MM.1S (cell line): Measurements from ENCODE around the gene CA9.

Experiments used
- DNase-seq: peaks from one replicate; pipeline ENCODE4 v3.0.0-alpha.2; 2015
- H2AFZ ChIP-seq: fragments of 300-600 bp; sonication (generic); 2 replicates; pipeline ENCODE4 v1.6.0; 2016; ENCODE audit warnings: antibody characterized with exemption, low read length
- H3F3A ChIP-seq: fragments of 300-600 bp; sonication (generic); 2 replicates; pipeline ENCODE4 v1.6.1; 2016; ENCODE audit warnings: mild to moderate bottlenecking, antibody characterized with exemption, low read length, moderate library complexity, mixed read lengths; ENCODE audit not compliant: insufficient read depth
- H3K27ac ChIP-seq: fragments of 300-600 bp; sonication (generic); 2 replicates; pipeline ENCODE4 v1.5.1; 2016; ENCODE audit warnings: mild to moderate bottlenecking, low read length
- H3K27me3 ChIP-seq: fragments of 300-600 bp; sonication (generic); replicated peaks from 2 replicates; pipeline ENCODE4 v1.6.0; 2016; ENCODE audit warnings: low read length; ENCODE audit not compliant: insufficient read depth
- H3K36me3 ChIP-seq: fragments of 300-600 bp; sonication (generic); replicated peaks from 2 replicates; pipeline ENCODE4 v1.6.1; 2016; ENCODE audit warnings: mild to moderate bottlenecking, low read length, mixed read lengths; ENCODE audit not compliant: insufficient read depth
- H3K4me1 ChIP-seq: fragments of 300-600 bp; sonication (generic); 2 replicates; pipeline ENCODE4 v1.6.1; 2016; ENCODE audit warnings: low read length, mixed read lengths
- H3K4me2 ChIP-seq: fragments of 300-600 bp; sonication (generic); 2 replicates; pipeline ENCODE4 v1.6.0; 2016; ENCODE audit warnings: low read depth, low read length
- H3K4me3 ChIP-seq: fragments of 300-600 bp; sonication (generic); 2 replicates; pipeline ENCODE4 v1.5.1; 2016; ENCODE audit warnings: low read length, mixed read lengths
- H3K79me2 ChIP-seq: fragments of 300-600 bp; sonication (generic); 2 replicates; pipeline ENCODE4 v1.6.1; 2016; ENCODE audit warnings: mixed run types, low read length, mixed read lengths
- H3K9ac ChIP-seq: fragments of 300-600 bp; sonication (generic); 2 replicates; pipeline ENCODE4 v1.6.1; 2016; ENCODE audit warnings: low read length, mixed read lengths
- H3K9me2 ChIP-seq: fragments of 300-600 bp; sonication (generic); replicated peaks from 2 replicates; pipeline ENCODE4 v1.6.1; 2016; ENCODE audit warnings: mild to moderate bottlenecking, low read length, mixed read lengths; ENCODE audit not compliant: insufficient read depth
- H3K9me3 ChIP-seq: fragments of 300-600 bp; sonication (generic); replicated peaks from 2 replicates; pipeline ENCODE4 v1.6.1; 2016; ENCODE audit warnings: mild to moderate bottlenecking, low read length, mixed read lengths; ENCODE audit not compliant: insufficient read depth
- H4K20me1 ChIP-seq: fragments of 300-600 bp; sonication (generic); 2 replicates; pipeline ENCODE4 v1.6.1; 2016; ENCODE audit warnings: mild to moderate bottlenecking, low read length, moderate library complexity, mixed read lengths; ENCODE audit not compliant: insufficient read depth
- EZH2 ChIP-seq: fragments of 300-600 bp; sonication (generic); optimal IDR thresholded peaks from 2 replicates; pipeline ENCODE3; 2017; ENCODE audit warnings: low read depth, mild to moderate bottlenecking, antibody characterized with exemption, low read length, mixed read lengths
- EZH2phosphoT487 ChIP-seq: fragments of 300-600 bp; sonication (generic); IDR thresholded peaks from 2 replicates; pipeline ENCODE4 v1.6.1; 2018; ENCODE audit warnings: antibody characterized with exemption, low read length
- TF ChIP-seq, protein P1 (sequence below): fragments of 300-600 bp; sonication (generic); IDR thresholded peaks from 2 replicates; pipeline ENCODE4 v1.5.1; 2016; ENCODE audit warnings: antibody characterized with exemption, low read length, mixed read lengths

CA9 gene

DNA sequence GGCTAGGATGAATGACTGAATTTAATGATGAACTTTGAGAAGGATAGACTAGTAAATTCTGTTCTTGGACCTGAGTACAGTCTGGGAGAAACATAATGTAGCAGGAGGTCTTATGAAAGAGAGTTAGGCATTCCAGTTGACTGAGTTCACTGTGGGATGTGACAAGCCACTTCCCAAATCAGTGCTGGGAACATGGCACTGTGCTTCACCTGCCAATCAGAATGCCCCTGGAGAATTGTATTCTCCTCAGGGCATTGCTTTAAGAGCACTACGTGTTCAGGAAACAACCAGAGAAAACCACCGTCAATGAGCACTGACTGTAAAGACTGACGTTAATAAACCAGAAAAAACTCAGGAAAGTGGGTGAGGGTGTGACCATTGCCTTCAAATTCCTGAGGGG is 14.4 kb upstream of the CA9 start:
- peak overlapping the region; percentile 91; the same call in 1 of the 2 replicates for H3K27ac ChIP-seq
- no peak for DNase-seq
- peak overlapping the region; percentile 74 for H3K4me3 ChIP-seq
- H2AFZ ChIP-seq, result no peak overlapping the region
- H3F3A ChIP-seq, result peaks cover 29% of the 10 kb centered on the region
- H3K79me2 ChIP-seq, result peaks cover 14% of the 10 kb centered on the region
- no peaks in the 10 kb centered on the region for H3K36me3 ChIP-seq
- no peaks in the 10 kb centered on the region for H3K9me3 ChIP-seq
- no peaks in the 10 kb centered on the region for H3K9me2 ChIP-seq
- H3K27me3 ChIP-seq, result no peaks in the 10 kb centered on the region
- H3K4me1 ChIP-seq, result peaks cover 19% of the 10 kb centered on the region
- peak overlapping the region; percentile 88; the same call in 1 of the 2 replicates for H3K9ac ChIP-seq
- no peaks in the 10 kb centered on the region for H4K20me1 ChIP-seq
- peak overlapping the region; percentile 89 for H3K4me2 ChIP-seq
- TF ChIP-seq, protein P1, sequence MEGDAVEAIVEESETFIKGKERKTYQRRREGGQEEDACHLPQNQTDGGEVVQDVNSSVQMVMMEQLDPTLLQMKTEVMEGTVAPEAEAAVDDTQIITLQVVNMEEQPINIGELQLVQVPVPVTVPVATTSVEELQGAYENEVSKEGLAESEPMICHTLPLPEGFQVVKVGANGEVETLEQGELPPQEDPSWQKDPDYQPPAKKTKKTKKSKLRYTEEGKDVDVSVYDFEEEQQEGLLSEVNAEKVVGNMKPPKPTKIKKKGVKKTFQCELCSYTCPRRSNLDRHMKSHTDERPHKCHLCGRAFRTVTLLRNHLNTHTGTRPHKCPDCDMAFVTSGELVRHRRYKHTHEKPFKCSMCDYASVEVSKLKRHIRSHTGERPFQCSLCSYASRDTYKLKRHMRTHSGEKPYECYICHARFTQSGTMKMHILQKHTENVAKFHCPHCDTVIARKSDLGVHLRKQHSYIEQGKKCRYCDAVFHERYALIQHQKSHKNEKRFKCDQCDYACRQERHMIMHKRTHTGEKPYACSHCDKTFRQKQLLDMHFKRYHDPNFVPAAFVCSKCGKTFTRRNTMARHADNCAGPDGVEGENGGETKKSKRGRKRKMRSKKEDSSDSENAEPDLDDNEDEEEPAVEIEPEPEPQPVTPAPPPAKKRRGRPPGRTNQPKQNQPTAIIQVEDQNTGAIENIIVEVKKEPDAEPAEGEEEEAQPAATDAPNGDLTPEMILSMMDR, result no peak
- TF ChIP-seq EZH2phosphoT487 (no peak), EZH2 (no peak)

DNA sequence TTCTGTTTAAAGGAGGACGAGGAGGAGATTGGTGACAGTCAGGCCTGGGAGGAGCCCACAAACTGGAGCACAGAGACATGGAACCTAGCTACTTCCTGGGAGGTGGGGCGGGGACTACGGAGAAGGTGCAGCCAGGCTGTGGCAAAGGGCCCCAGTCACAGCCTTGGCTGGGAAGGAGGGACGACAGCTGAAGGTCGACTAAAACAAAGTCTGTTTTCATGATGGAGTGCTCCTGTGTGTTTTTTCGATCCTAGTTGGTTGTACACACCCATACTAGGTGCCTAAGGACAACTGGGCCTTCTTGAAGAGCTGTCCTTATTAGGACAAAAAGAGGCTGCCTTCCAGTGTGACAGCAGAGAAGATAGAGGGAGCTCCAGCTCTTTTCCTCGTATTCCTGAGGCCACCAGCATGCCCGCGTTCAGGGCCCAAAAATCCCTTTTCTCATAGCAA is 12.7 kb upstream of the CA9 start:
- H3F3A ChIP-seq, result peaks cover 36% of the 10 kb centered on the region
- peaks cover 14% of the 10 kb centered on the region for H3K79me2 ChIP-seq
- no peaks in the 10 kb centered on the region for H3K9me2 ChIP-seq
- no peak for DNase-seq
- no peaks in the 10 kb centered on the region for H3K27me3 ChIP-seq
- H3K36me3 ChIP-seq, result no peaks in the 10 kb centered on the region
- H3K4me3 ChIP-seq, result no peak overlapping the region
- no peak overlapping the region for H3K4me2 ChIP-seq
- peaks cover 22% of the 10 kb centered on the region for H3K4me1 ChIP-seq
- no peak overlapping the region for H3K9ac ChIP-seq
- no peaks in the 10 kb centered on the region for H4K20me1 ChIP-seq
- TF ChIP-seq EZH2, result no peak
- H3K27ac ChIP-seq, result no peak overlapping the region
- no peak overlapping the region for H2AFZ ChIP-seq
- H3K9me3 ChIP-seq, result no peaks in the 10 kb centered on the region

DNA sequence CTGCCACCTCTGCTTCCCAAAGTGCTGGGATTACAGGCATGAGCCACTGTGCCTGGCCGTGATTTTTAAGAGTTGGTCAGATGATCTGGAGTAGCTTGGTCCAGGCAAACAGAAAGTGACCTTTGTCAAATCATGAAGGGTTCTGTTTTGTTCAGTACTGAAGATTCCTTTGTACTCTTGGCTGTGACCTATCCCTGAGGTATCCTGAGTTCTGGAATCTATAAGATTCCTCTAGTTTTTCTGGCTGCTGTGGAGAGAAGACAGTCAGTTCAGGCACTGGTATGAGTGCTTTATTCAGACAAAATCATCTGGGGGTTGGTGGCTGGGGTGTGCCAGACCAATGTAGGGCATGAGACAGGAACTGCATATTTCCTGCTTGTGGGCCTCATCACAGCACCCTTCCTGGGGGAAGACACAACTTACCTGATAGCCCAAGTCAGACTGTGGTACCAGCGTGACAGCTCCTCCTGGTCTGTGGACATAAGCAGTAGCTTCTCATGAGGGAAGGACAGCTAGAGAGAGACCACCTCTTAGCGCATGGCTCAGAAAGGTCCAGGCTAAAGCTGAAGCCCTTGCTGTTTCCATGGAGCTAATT is 11.9 kb upstream of the CA9 start:
- peaks cover 22% of the 10 kb centered on the region for H3K4me1 ChIP-seq
- no peak overlapping the region for H2AFZ ChIP-seq
- no peaks in the 10 kb centered on the region for H3K9me2 ChIP-seq
- TF ChIP-seq EZH2 (no peak), EZH2phosphoT487 (no peak)
- TF ChIP-seq, protein P1, result no peak
- no peak overlapping the region for H3K4me3 ChIP-seq
- H3K27me3 ChIP-seq, result no peaks in the 10 kb centered on the region
- no peak overlapping the region for H3K9ac ChIP-seq
- H3K4me2 ChIP-seq, result no peak overlapping the region
- H3K27ac ChIP-seq, result no peak overlapping the region
- H3K79me2 ChIP-seq, result peaks cover 14% of the 10 kb centered on the region
- H4K20me1 ChIP-seq, result no peaks in the 10 kb centered on the region
- H3F3A ChIP-seq, result peaks cover 36% of the 10 kb centered on the region
- DNase-seq, result no peak
- H3K36me3 ChIP-seq, result no peaks in the 10 kb centered on the region
- H3K9me3 ChIP-seq, result no peaks in the 10 kb centered on the region

DNA sequence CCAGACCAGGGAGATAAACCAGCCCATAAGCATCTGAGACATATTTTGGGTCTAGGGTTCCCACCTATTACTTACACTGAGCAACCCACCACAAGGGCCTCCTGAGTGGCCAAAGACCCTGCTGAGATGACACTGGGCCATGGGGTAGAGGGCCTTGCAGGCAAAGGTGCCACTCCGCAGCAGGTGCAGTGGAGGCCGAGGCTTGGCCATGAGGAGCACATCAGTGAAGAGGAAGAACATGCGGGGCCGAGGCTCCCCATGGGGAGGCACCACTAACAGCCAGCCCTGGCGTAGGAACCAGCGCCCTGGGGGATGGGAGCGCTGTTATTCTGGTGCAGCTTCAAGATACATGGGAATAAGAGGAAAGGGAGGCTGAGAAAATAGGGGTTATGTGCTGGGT is 11.3 kb upstream of the CA9 start:
- no peaks in the 10 kb centered on the region for H3K36me3 ChIP-seq
- TF ChIP-seq, protein P1, result no peak
- TF ChIP-seq EZH2, result no peak
- TF ChIP-seq EZH2phosphoT487, result no peak
- H3K27ac ChIP-seq, result no peak overlapping the region
- no peaks in the 10 kb centered on the region for H3K9me3 ChIP-seq
- no peaks in the 10 kb centered on the region for H3K27me3 ChIP-seq
- H3K9ac ChIP-seq, result no peak overlapping the region
- H4K20me1 ChIP-seq, result no peaks in the 10 kb centered on the region
- H3K4me3 ChIP-seq, result no peak overlapping the region
- H3K4me1 ChIP-seq, result peaks cover 18% of the 10 kb centered on the region
- H3F3A ChIP-seq, result peaks cover 30% of the 10 kb centered on the region
- H3K79me2 ChIP-seq, result peaks cover 14% of the 10 kb centered on the region
- no peak overlapping the region for H2AFZ ChIP-seq
- DNase-seq, result no peak
- H3K9me2 ChIP-seq, result no peaks in the 10 kb centered on the region
- no peak overlapping the region for H3K4me2 ChIP-seq
